Measurements from ENCODE around the gene EVL.

The EVL gene

GRCh38 chr14:100147691-100148464, 82.7 kb downstream of the EVL start:
- TF ChIP-seq GATA2 (IDR thresholded peaks at IDR 0.05; ENCODE audit: low read depth, low read length) (no peak), GATA3 (IDR thresholded peaks at IDR 0.05; ENCODE audit: low read depth, low read length) (no peak)

- TF ChIP-seq GATA2 (IDR thresholded peaks at IDR 0.05; ENCODE audit: low read depth, low read length): no peak
- TF ChIP-seq GATA3 (IDR thresholded peaks at IDR 0.05; ENCODE audit: low read depth, low read length): no peak
Observed at GRCh38 chr14:100148837-100149731, 83.9 kb downstream of the EVL start.

- TF ChIP-seq GATA3 (IDR thresholded peaks at IDR 0.05; ENCODE audit: low read depth, low read length) (no peak), GATA2 (IDR thresholded peaks at IDR 0.05; ENCODE audit: low read depth, low read length) (no peak)
Observed at GRCh38 chr14:100149851-100150611, 84.8 kb downstream of the EVL start.

GRCh38 chr14:100150932-100151587, 85.8 kb downstream of the EVL start:
- TF ChIP-seq GATA3 (IDR thresholded peaks at IDR 0.05; ENCODE audit: low read depth, low read length): no peak
- TF ChIP-seq GATA2 (IDR thresholded peaks at IDR 0.05; ENCODE audit: low read depth, low read length): no peak

DNA sequence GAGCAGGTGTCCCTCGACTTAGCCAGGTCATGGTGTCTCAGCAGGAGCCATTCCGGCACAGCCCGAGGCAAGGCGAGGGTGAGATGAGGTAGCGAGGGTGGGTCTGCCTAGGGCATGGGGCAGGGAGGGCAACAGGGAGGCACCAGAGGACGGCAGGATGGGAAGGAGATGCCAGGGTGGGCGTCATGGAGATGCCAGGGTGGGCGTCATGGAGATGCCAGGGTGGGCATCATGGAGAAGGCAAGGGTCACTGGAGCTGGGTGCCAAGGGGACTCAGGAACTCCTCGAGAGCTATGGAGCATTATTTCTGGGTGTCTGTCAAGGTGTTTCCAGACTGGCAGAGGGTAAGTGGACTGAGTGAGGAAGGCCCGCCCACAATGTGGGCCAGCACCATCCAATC, 86.9 kb downstream of the EVL start:
- no peak for TF ChIP-seq GATA3 (IDR thresholded peaks at IDR 0.05; ENCODE audit: low read depth, low read length)
- no peak for TF ChIP-seq GATA2 (IDR thresholded peaks at IDR 0.05; ENCODE audit: low read depth, low read length)

- no peak for TF ChIP-seq GATA2 (IDR thresholded peaks at IDR 0.05; ENCODE audit: low read depth, low read length)
Observed at GRCh38 chr14:100153560-100153959, 88.3 kb downstream of the EVL start.

GRCh38 chr14:100155049-100155621, 89.9 kb downstream of the EVL start:
- TF ChIP-seq GATA2 (IDR thresholded peaks at IDR 0.05; ENCODE audit: low read depth, low read length) (no peak), GATA3 (IDR thresholded peaks at IDR 0.05; ENCODE audit: low read depth, low read length) (no peak)

DNA sequence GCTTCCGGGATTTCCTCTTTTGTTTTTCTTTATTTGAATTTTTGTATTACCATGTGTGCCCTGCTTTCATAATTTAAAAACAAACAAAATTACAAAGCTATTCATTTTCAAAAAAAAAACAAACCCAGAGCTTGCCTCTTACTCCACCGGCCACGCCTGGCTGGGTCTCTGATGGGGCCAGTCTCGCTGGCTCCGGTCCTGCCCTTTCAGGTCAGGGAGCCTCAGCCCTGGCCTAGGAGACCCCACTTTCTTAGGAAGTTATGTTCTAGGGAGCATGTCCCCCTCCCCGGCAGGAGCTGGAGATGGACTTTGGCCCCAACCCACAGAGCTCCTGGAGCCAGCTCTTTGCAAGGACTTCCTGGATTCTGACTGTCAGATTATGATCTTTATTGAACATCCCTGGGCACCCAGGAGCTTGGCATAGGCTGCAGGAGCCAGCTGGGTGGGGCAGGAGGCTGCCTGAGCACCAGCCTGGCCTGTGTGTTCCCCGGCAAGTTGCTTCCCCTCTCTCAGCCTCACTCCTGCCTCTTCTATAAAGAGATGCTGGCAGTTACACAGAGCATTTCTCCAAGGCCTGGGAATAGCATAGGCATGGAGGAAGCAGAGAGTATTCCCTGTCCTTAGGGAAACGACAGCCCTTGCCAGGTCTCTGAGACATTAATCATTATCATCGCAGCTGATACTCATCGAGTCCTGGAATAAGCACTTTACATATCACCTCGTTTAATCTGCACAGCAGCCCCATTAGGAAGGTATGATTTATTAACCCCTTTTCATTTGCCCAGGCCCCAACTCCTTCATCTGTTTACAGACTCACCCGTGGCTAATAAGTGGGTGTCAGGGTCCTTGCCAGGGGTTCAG, 90.8 kb downstream of the EVL start:
- peak; percentile 94 for TF ChIP-seq GATA2 (IDR thresholded peaks at IDR 0.05; ENCODE audit: low read depth, low read length)
- no peak; the same call in none of the 2 replicates for TF ChIP-seq GATA3 (IDR thresholded peaks at IDR 0.05; ENCODE audit: low read depth, low read length)

DNA sequence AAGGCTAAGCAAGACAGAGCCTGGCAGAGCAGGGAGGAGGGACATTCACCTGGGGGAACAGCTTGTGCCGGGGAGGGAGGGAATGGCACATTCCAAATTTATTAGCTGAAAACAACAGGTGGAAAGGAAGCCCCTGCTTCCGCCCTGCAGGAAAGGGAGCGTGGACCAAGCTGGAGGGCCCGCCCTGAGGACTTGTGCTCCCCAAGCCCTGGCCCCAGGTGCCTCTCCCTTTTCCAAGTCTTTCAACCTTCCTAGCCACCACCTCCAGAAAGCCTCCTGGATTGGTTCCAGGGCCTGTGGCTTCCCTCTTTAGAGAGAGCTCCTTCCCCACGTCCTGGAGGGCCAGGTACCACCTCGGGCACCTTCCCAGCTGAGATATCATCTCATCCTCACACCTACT, 91.6 kb downstream of the EVL start:
- TF ChIP-seq GATA3 (IDR thresholded peaks at IDR 0.05; ENCODE audit: low read depth, low read length): no peak
- TF ChIP-seq GATA2 (IDR thresholded peaks at IDR 0.05; ENCODE audit: low read depth, low read length): no peak

- TF ChIP-seq GATA3 (IDR thresholded peaks at IDR 0.05; ENCODE audit: low read depth, low read length): no peak
- TF ChIP-seq GATA2 (IDR thresholded peaks at IDR 0.05; ENCODE audit: low read depth, low read length): no peak
Observed at GRCh38 chr14:100158566-100159093, 93.4 kb downstream of the EVL start.

- TF ChIP-seq GATA2 (IDR thresholded peaks at IDR 0.05; ENCODE audit: low read depth, low read length): no peak
- TF ChIP-seq GATA3 (IDR thresholded peaks at IDR 0.05; ENCODE audit: low read depth, low read length): no peak
Observed at GRCh38 chr14:100159094-100159864, 94.1 kb downstream of the EVL start, which contains the start of gene DEGS2. DEGS2 (minus strand) TSS chr14:100159645; CDS start chr14:100159587, 58 bp downstream.
